GM18508 (cell line): ENCODE results near the gene SLC29A1.

Source experiments
- ATAC-seq: cut with Tn5 transposase; IDR thresholded peaks from one replicate; pipeline ENCODE4 v1.9.1; 2021; ENCODE audit warnings: moderate number of reproducible peaks; ENCODE audit not compliant: insufficient read depth, unreplicated experiment

SLC29A1 gene

GRCh38 chr6:44264154-44265006 lies 41.0 kb downstream of the SLC29A1 start:
- no peak for ATAC-seq

DNA sequence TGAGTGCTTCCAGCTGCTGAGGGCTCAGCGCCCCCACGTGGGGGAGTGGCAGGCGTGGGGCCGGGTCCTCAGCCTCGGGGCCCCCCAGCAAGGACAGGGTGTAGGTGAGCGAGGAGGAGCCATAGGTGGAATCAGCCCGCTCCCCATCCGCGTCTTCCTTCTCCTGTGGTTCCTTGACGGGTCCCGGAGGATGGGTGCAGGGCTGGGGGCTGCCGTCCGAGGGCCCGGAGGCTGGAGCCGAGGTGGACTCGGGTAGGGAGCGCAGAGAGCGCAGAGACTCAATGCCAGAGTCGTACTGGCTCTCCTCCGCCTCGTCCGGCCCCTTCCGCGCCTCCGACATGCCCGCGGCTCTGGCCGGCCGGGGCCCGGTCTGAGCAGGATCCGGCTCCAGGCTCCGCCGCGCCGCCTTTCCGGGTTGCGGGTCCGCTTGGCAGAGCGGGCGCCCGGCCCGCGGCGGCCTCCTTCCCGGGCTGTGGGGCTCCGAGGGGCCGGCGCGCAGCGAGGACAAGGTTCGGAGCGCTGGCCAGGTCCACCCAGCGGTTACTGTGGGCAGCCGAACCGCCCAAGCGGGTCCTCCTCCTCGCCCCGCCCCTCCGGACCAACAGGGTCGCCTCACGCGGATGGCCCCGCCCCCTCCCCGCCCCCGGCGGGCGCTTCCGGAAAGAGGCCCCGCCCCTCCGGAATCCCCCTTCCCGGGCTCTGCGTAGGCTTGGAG lies 41.8 kb downstream of the SLC29A1 start, which contains the start of gene NFKBIE:
TSS of gene NFKBIE (minus strand) at position 545 of the 715 bp plus-strand sequence. CDS start at position 340, 205 bp downstream.
- no peak for ATAC-seq

DNA sequence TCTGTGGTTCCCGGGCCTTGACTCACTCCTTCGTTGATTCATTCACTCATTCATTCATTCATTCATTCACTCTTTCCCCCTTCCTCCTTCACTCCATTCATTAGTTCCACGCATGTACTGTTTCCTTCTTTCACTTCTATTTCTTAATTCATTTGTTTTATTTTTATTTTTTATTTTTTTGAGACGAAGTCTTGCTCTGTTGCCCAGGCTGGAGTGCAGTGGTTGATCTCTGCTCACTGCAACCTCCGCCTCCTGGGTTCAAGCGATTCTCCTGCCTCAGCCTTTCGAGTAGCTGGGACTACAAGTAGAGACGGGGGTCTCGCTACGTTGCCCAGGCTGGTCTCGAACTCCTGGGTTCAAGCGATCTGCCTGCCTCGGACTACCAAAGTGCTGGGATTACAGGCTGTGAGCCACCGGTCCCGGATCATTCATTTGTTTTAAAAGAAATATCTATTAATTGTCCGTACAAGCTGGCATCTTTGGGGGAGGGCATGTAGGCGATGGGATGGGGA lies 42.4 kb downstream of the SLC29A1 start:
- no peak for ATAC-seq

DNA sequence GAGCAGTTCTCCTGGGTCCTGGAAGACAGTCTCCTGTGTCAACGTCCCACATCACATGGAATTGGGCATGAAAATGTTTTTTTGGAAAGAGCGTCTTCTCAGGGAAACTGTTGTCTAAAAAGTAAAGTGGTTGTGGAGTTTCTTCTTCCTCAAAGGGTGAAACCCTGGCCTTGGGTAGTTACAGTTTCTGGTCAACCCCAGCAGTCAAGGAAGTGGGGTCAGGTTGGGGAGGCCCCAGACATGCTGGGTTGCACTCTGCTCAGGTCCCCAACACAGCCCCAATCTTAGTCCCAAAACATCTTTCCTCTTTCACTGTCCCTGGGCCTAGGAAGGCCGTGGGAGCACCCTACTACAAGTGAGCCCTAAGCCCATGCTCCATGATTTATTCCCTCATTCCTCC lies 43.0 kb downstream of the SLC29A1 start:
- no peak for ATAC-seq

DNA sequence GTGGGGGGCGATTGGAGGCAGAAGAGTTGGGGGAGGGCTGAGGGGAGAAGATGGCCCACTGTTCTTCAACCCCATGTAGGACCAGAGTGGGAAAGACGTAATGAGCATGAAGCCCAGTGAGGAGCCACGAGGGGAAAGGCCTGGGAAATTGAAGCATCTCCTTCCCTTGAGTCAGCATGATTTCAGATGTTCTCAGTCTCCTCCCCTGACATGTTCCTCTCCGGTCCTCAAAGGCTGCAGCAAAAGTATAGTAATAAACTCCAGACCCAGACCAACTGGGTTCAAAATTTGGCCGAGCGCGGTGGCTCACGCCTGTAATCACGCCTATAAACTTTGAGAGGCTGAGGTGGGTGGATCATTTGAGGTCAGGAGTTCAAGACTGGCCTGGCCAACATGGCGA lies 43.9 kb downstream of the SLC29A1 start:
- ATAC-seq: no peak

GRCh38 chr6:44268095-44268628 lies 44.8 kb downstream of the SLC29A1 start:
- ATAC-seq: no peak

GRCh38 chr6:44269178-44269920 lies 46.0 kb downstream of the SLC29A1 start:
- ATAC-seq: no peak

- ATAC-seq: no peak
Observed at GRCh38 chr6:44269921-44270525, 46.6 kb downstream of the SLC29A1 start, which contains the start of gene TMEM151B. TMEM151B (plus strand) TSS chr6:44270450; CDS start chr6:44270743, 293 bp downstream.

- no peak for ATAC-seq
Observed at GRCh38 chr6:44270526-44271405, 47.4 kb downstream of the SLC29A1 start.

DNA sequence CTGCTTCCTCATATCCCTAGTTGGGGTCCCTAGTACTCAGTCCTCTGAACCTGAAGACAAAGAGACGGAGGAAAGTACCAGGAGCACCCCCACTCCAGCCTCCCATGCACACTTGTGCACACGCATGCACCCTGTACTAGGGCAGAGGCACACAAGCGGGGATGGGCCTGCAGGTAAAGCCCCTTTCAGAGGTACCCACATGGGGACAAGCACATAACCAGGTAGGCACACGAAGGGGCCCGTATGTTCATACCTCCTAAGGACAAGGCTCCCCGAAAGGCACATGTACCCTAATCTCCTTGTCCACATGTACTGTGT lies 48.0 kb downstream of the SLC29A1 start:
- no peak for ATAC-seq

DNA sequence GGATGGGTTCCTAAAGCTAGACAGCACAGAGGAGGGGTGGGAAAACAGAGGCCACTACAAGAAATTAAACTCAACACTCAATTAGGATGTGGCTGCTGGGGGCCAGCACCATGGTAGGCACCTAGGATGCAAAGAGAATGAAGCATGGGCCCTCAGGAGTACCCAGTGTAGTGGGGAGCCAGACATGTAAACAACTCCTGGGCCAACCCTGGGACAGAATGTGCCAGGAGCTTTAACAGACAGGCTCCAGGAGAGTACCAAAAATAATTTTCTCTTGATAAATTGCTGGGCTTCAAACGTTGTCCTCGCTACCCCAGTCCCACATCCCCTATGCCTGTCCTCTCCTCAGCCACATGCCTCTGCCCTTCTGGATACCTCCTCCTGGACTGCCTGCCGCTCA lies 48.5 kb downstream of the SLC29A1 start:
- no peak for ATAC-seq

DNA sequence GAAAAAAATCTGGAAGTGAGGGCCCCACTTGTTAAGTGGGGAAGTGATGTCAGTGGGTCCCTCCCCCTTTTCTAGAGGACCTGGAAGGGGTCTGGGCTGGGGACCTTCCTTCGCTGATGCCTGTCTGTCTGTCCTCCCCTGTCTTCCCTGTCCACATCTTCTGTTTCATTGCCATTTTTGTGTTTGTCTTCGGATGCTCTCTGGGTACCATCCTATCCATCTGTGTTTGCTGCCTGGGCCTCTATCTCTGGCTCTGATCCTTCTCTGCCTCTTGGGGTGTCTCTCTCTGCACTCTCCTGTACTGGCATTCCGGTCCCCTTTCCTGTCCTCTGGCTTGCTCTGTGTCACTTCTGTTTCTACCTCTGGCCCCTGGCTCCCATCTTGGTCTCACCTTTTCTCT lies 49.1 kb downstream of the SLC29A1 start:
- no peak for ATAC-seq

- no peak for ATAC-seq
Observed at GRCh38 chr6:44272999-44273566, 49.7 kb downstream of the SLC29A1 start.

DNA sequence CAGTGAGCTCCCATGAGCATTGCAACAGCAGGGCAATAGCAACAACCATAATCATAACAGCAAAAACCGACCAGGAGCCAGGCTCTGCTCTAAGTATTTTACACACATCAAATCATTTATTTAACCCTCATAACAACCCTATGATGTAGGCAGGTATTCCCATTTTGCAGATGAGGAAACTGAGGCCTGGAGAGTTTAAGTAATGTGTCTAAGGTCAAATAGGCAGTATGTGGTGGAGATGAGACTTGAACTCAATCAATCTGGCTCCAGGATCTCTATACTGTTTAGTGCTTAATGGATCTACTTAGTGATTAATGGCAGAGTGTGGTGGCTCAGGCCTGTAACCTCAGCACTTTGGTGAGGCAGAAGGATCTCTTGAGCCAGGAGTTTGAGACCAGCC lies 50.2 kb downstream of the SLC29A1 start:
- ATAC-seq: no peak

DNA sequence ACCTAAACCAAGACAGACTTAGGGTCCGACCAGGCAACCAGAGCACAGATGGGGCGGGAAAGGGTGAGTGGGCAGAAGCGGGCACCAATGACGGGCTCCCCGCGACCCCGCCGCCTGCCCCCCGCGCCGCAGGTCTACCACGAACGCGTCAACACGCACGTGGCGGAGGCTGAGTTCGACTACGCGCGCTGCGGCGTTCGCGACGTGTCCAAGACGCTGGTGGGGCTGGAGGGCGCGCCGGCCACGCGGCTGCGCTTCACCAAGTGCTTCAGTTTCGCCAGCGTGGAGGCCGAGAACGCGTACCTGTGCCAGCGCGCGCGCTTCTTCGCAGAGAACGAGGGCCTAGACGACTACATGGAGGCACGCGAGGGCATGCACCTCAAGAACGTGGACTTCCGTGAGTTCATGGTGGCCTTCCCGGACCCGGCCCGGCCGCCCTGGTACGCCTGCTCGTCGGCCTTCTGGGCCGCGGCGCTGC lies 51.9 kb downstream of the SLC29A1 start:
- ATAC-seq: no peak

- ATAC-seq: no peak
Observed at GRCh38 chr6:44275749-44276648, 52.6 kb downstream of the SLC29A1 start.
